Activated CD4-positive, alpha-beta T cell treated with anti-CD3 and anti-CD28 coated beads, Interleukin-2, amount 50 U/mL, for 4 hours (primary cell): ENCODE results near the gene KCNMA1.
"Not testable (repeated sequence)": the region's sequence is repeated elsewhere in the genome, so short reads cannot be mapped to it uniquely, and the experiment has no call there.

Source experiments
- DNase-seq, 2 experiments: peaks; one replicate each; pipeline ENCODE4 v3.0.0-alpha.2; 2020

The KCNMA1 gene

GRCh38 chr10:77578583-77579227 lies 58.9 kb downstream of the KCNMA1 start:
- no peak for DNase-seq

- no peak for DNase-seq
These were observed 59.9 kb downstream of the KCNMA1 start for GRCh38 chr10:77577666-77578229.

- DNase-seq, result no peak
These were observed 61.1 kb downstream of the KCNMA1 start for GRCh38 chr10:77576444-77577032.

GRCh38 chr10:77576007-77576367 lies 61.6 kb downstream of the KCNMA1 start:
- no peak for DNase-seq

- DNase-seq, result no peak
These were observed 62.2 kb downstream of the KCNMA1 start for GRCh38 chr10:77575271-77576006.

- no peak for DNase-seq
These were observed 63.2 kb downstream of the KCNMA1 start for GRCh38 chr10:77574438-77574837.

GRCh38 chr10:77572520-77572919 lies 65.1 kb downstream of the KCNMA1 start:
- not testable (repeated sequence) for DNase-seq

GRCh38 chr10:77571490-77571889 lies 66.1 kb downstream of the KCNMA1 start:
- no peak for DNase-seq

- no peak for DNase-seq
These were observed 70.6 kb downstream of the KCNMA1 start for GRCh38 chr10:77566914-77567566.

GRCh38 chr10:77566236-77566635 lies 71.4 kb downstream of the KCNMA1 start:
- no peak for DNase-seq

GRCh38 chr10:77565590-77566023 lies 72.0 kb downstream of the KCNMA1 start:
- no peak for DNase-seq

GRCh38 chr10:77564731-77565589 lies 72.6 kb downstream of the KCNMA1 start:
- DNase-seq, result no peak

- DNase-seq, result no peak
These were observed 73.9 kb downstream of the KCNMA1 start for GRCh38 chr10:77563638-77564270.

- no peak for DNase-seq
These were observed 74.9 kb downstream of the KCNMA1 start for GRCh38 chr10:77562742-77563141.

GRCh38 chr10:77561991-77562390 lies 75.6 kb downstream of the KCNMA1 start:
- no peak for DNase-seq

- no peak for DNase-seq
These were observed 77.1 kb downstream of the KCNMA1 start for GRCh38 chr10:77560471-77560870.

- DNase-seq, result no peak
These were observed 77.6 kb downstream of the KCNMA1 start for GRCh38 chr10:77560052-77560451.

GRCh38 chr10:77556990-77557601 lies 80.5 kb downstream of the KCNMA1 start:
- DNase-seq, result no peak

GRCh38 chr10:77555591-77556212 lies 81.9 kb downstream of the KCNMA1 start:
- no peak for DNase-seq

- no peak for DNase-seq
These were observed 82.6 kb downstream of the KCNMA1 start for GRCh38 chr10:77554996-77555397.

GRCh38 chr10:77553966-77554365 lies 83.6 kb downstream of the KCNMA1 start:
- no peak for DNase-seq
